Panc1 (cell line): Measurements from ENCODE around the gene P2RY2. TPM values are rescaled to one million over a fixed set of nuclear protein-coding genes. Genes with fewer than 3 reads are reported as not detected.

Experiments
- ATAC-seq: fragments of 200-7000 bp; cut with Tn5 transposase; 2 replicates; pipeline ENCODE4 v1.9.1; 2020; ENCODE audit warnings: mild to moderate bottlenecking, moderate library complexity
- BruUV-seq: library from RNA; stranded (reverse); fragments of 400-500 nt; replicated peaks from 2 replicates; lab custom pipeline; 2021; lab: Mats Ljungman, UMichigan
- CTCF ChIA-PET: fragments of 300-600 bp; sonication (Branson Sonifier 250); formaldehyde crosslinking; loops from one replicate; lab custom pipeline; 2022; ENCODE audit warnings: antibody characterized with exemption; lab: Charles Lee
- POLR2A ChIA-PET: fragments of 300-600 bp; sonication (Branson Sonifier 250); formaldehyde crosslinking; loops from one replicate; lab custom pipeline; 2022; ENCODE audit warnings: antibody characterized with exemption; lab: Charles Lee
- DNase-seq: peaks from one replicate; pipeline ENCODE4 v3.0.0-alpha.2; 2010; ENCODE audit warnings: low read depth, low spot score
- H3K27ac ChIP-seq: 2 replicates; pipeline ENCODE4 v1.5.1; 2011; ENCODE audit warnings: mild to moderate bottlenecking, low read length, inconsistent platforms
- H3K27me3 ChIP-seq: fragments of 200-500 bp; sonication (Bioruptor generic); 2 replicates; pipeline ENCODE4 v1.6.0; 2014; ENCODE audit warnings: low read length, inconsistent platforms; ENCODE audit not compliant: control insufficient read depth, insufficient read depth
- H3K36me3 ChIP-seq: fragments of 200-500 bp; sonication (Bioruptor generic); 2 replicates; pipeline ENCODE4 v1.5.1; 2014; ENCODE audit warnings: inconsistent platforms, mild to moderate bottlenecking, low read length, moderate library complexity; ENCODE audit not compliant: control insufficient read depth, insufficient read depth
- H3K4me1 ChIP-seq: 2 replicates; pipeline ENCODE4 v1.5.1; 2011; ENCODE audit warnings: inconsistent platforms, mild to moderate bottlenecking, low read length, moderate library complexity; ENCODE audit not compliant: control insufficient read depth, insufficient read depth
- H3K4me3 ChIP-seq, 2 experiments: 2 replicates each; pipeline ENCODE4 v1.5.1; 2011 to 2012; ENCODE audit warnings: low read depth in 2 of 2, low read length in 2 of 2, mild to moderate bottlenecking in 2 of 2, inconsistent platforms in 1 of 2, moderate library complexity in 1 of 2
- H3K9me3 ChIP-seq: fragments of 200-500 bp; sonication (Bioruptor generic); 2 replicates; pipeline ENCODE4 v1.5.1; 2014; ENCODE audit warnings: low read depth, mild to moderate bottlenecking, inconsistent platforms, low read length, moderate library complexity; ENCODE audit not compliant: control insufficient read depth, insufficient read depth
- POLR2AphosphoS5 ChIP-seq: IDR thresholded peaks from 2 replicates; pipeline ENCODE4 v1.6.1; 2012; ENCODE audit warnings: mild to moderate bottlenecking, low read depth, low read length, moderate library complexity
- SIN3A ChIP-seq: IDR thresholded peaks from 2 replicates; pipeline ENCODE4 v1.6.1; 2012; ENCODE audit warnings: low read depth, mild to moderate bottlenecking, low read length, moderate library complexity, borderline replicate concordance; ENCODE audit not compliant: insufficient read depth
- TCF7L2 ChIP-seq: IDR thresholded peaks from 2 replicates; pipeline ENCODE4 v1.6.1; 2011; ENCODE audit warnings: mild to moderate bottlenecking, low read depth, low read length, inconsistent platforms
- in situ Hi-C: cut with HindIII; loops from 2 replicates; pipeline ENCODE4 v1.10.0; 2016; ENCODE audit warnings: low sequenced_read_pairs, low pct_unique_long_range_greater_than_20kb
- intact Hi-C: fragments of 100-400 bp; cut with micrococcal nuclease; formaldehyde crosslinking; loops from one replicate; pipeline ENCODE4 v1.10.0; 2022; ENCODE audit not compliant: unreplicated experiment
- total RNA-seq: library from RNA; stranded (reverse); gene quantifications from one replicate; pipeline ENCODE4 v1.2.1, GENCODE V29; 2021; ENCODE audit not compliant: unreplicated experiment
- TF ChIP-seq, protein P1 (sequence below), 2 experiments: IDR thresholded peaks; 2 replicates each; pipeline ENCODE4 v1.6.1; 2011 to 2012; ENCODE audit warnings: low read depth in 2 of 2, control low read depth in 1 of 2, low read length in 1 of 2, mild to moderate bottlenecking in 1 of 2, moderate library complexity in 1 of 2; ENCODE audit not compliant: insufficient read depth in 1 of 2
- TF ChIP-seq, protein P2 (sequence below): fragments of 450-650 bp; IDR thresholded peaks from 2 replicates; pipeline ENCODE4 v1.5.1; 2017; ENCODE audit warnings: mild to moderate bottlenecking

P2RY2 gene
- total RNA-seq, 1 experiment from 2014 or later = 2.4 TPM

DNA sequence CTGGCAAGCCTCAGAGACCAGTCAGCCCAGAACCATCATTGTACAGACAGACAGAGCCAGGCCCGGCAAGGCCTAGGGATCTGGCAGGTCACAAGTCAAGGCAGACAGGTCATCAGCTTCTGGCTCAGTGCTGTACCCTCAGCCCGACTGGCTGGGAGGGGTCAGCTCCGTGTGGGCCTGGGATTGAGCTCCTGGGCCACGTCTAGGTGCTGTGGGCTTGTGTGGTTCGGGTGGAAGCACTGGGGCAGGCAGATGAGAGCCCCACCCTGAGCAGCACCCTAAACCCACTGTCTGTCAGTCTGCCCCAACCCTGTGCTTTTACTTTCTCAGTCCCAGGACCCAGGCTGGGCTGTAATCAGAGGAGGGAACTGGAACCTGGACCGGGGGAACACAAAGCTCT, 26.9 kb upstream of the P2RY2 start:
- DNase-seq (no peak), ATAC-seq (no peak)
- in situ Hi-C loops = no loop called here
- no TSS peak for BruUV-seq
- TF ChIP-seq, protein P1, sequence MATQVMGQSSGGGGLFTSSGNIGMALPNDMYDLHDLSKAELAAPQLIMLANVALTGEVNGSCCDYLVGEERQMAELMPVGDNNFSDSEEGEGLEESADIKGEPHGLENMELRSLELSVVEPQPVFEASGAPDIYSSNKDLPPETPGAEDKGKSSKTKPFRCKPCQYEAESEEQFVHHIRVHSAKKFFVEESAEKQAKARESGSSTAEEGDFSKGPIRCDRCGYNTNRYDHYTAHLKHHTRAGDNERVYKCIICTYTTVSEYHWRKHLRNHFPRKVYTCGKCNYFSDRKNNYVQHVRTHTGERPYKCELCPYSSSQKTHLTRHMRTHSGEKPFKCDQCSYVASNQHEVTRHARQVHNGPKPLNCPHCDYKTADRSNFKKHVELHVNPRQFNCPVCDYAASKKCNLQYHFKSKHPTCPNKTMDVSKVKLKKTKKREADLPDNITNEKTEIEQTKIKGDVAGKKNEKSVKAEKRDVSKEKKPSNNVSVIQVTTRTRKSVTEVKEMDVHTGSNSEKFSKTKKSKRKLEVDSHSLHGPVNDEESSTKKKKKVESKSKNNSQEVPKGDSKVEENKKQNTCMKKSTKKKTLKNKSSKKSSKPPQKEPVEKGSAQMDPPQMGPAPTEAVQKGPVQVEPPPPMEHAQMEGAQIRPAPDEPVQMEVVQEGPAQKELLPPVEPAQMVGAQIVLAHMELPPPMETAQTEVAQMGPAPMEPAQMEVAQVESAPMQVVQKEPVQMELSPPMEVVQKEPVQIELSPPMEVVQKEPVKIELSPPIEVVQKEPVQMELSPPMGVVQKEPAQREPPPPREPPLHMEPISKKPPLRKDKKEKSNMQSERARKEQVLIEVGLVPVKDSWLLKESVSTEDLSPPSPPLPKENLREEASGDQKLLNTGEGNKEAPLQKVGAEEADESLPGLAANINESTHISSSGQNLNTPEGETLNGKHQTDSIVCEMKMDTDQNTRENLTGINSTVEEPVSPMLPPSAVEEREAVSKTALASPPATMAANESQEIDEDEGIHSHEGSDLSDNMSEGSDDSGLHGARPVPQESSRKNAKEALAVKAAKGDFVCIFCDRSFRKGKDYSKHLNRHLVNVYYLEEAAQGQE (IDR thresholded peaks at IDR 0.05; ENCODE audit: insufficient read depth in 1 of 2, low read depth in 2 of 2, low read length in 1 of 2) = no peak
- TF ChIP-seq POLR2AphosphoS5 = no peak
- no peak for TF ChIP-seq SIN3A
- TF ChIP-seq, protein P2, sequence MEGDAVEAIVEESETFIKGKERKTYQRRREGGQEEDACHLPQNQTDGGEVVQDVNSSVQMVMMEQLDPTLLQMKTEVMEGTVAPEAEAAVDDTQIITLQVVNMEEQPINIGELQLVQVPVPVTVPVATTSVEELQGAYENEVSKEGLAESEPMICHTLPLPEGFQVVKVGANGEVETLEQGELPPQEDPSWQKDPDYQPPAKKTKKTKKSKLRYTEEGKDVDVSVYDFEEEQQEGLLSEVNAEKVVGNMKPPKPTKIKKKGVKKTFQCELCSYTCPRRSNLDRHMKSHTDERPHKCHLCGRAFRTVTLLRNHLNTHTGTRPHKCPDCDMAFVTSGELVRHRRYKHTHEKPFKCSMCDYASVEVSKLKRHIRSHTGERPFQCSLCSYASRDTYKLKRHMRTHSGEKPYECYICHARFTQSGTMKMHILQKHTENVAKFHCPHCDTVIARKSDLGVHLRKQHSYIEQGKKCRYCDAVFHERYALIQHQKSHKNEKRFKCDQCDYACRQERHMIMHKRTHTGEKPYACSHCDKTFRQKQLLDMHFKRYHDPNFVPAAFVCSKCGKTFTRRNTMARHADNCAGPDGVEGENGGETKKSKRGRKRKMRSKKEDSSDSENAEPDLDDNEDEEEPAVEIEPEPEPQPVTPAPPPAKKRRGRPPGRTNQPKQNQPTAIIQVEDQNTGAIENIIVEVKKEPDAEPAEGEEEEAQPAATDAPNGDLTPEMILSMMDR = no peak
- no peak for TF ChIP-seq TCF7L2
- Histone ChIP-seq H3K9me3 (no peaks in the 10 kb centered on the region), H3K27ac (no peak overlapping the region), H3K36me3 (no peaks in the 10 kb centered on the region), H3K27me3 (no peaks in the 10 kb centered on the region), H3K4me1 (no peaks in the 10 kb centered on the region; the same call in 1 of the 2 replicates), H3K4me3 (no peak overlapping the region)
- intact Hi-C loops = no loop called here
- CTCF ChIA-PET = no interaction called here
- POLR2A ChIA-PET = no interaction called here

- CTCF ChIA-PET = interaction anchor here (0.6 kb wide), 1 partner anchor 49 kb away, joined by 6 read pairs; no protein-coding TSS in a partner anchor
- POLR2A ChIA-PET = no interaction called here
- Histone ChIP-seq H3K27me3 (no peaks in the 10 kb centered on the region; the same call in 1 of the 2 replicates), H3K4me3 (no peak overlapping the region), H3K4me1 (no peaks in the 10 kb centered on the region), H3K27ac (no peak overlapping the region), H3K9me3 (no peaks in the 10 kb centered on the region), H3K36me3 (no peaks in the 10 kb centered on the region)
- DNase-seq (no peak), ATAC-seq (no peak)
- intact Hi-C loops = no loop called here
- in situ Hi-C loops = no loop called here
- TF ChIP-seq, protein P2 = no peak
- TF ChIP-seq SIN3A (no peak), POLR2AphosphoS5 (no peak), TCF7L2 (no peak)
- TF ChIP-seq, protein P1 (IDR thresholded peaks at IDR 0.05; ENCODE audit: insufficient read depth in 1 of 2, low read depth in 2 of 2, low read length in 1 of 2) = no peak
- no TSS peak for BruUV-seq
Measured at GRCh38 chr11:73192272-73192671, 25.8 kb upstream of the P2RY2 start.
